Ovary (tissue), 9 donors: Measurements from ENCODE around the gene LARP7. TPM values are rescaled to one million over a fixed set of nuclear protein-coding genes. Genes with fewer than 3 reads are reported as not detected.

Source experiments
- DNase-seq, 5 donors: peaks; one replicate each; pipeline ENCODE4 v3.0.0-alpha.2; 2019 to 2020
- H3K27ac ChIP-seq, 2 donors: fragments of 200-600 bp; one replicate each; pipeline versions ENCODE4 v1.5.1 to v1.8.0; 2019 to 2022
- H3K27me3 ChIP-seq: fragments of 200-600 bp; one replicate; pipeline ENCODE4 v1.8.0; 2022
- H3K36me3 ChIP-seq: fragments of 200-600 bp; sonication (generic); one replicate; pipeline ENCODE4 v1.5.1; 2019
- H3K4me1 ChIP-seq: one replicate; pipeline ENCODE4 v1.8.1; 2013; ENCODE audit warnings: mild to moderate bottlenecking, moderate library complexity; ENCODE audit not compliant: insufficient read depth
- H3K4me3 ChIP-seq: fragments of 200-600 bp; sonication (generic); one replicate; pipeline ENCODE4 v1.5.1; 2017
- H3K9me3 ChIP-seq, 2 donors: fragments of 200-600 bp in 1 of 2; sonication (generic) in 1 of 2; one replicate each; pipeline versions ENCODE4 v1.5.1 to v1.8.1; 2013 to 2019; ENCODE audit warnings: mild to moderate bottlenecking in 1 of 2, moderate library complexity in 1 of 2
- EP300 ChIP-seq: sonication (generic); formaldehyde crosslinking; IDR thresholded peaks from one replicate; pipeline ENCODE4 v1.6.1; 2017; ENCODE audit warnings: antibody characterized with exemption
- POLR2A ChIP-seq: fragments of 450-650 bp; IDR thresholded peaks from one replicate; pipeline ENCODE4 v1.6.1; 2017; ENCODE audit warnings: antibody characterized with exemption, mild to moderate bottlenecking, moderate library complexity
- WGBS, 3 donors: extraction: QIAGEN DNeasy Blood & Tissue Kit in 1 of 3; methylation state at CpG; one replicate each; pipeline versions ENCODE4 v1.1.5 to v1.1.7; 2013 to 2017; 5-methylcytosine and 5-hydroxymethylcytosine counted together
- intact Hi-C, 4 donors: fragments of 100-400 bp; cut with DNase I; formaldehyde crosslinking; loops; one replicate each; pipeline versions ENCODE4 v1.11.0 to v1.15.1; 2022 to 2023
- microRNA counts: library from miRNA; unstranded; fragments of <30 nt; microRNA quantifications from one replicate; lab custom pipeline; 2016
- microRNA-seq, 3 donors: library from miRNA; unstranded; fragments of <30 nt; microRNA quantifications; one replicate each; pipeline versions ENCODE4 to v1.2.0, GENCODE V29; 2019 to 2020
- polyA plus RNA-seq, 2 donors: library from polyadenylated mRNA; stranded (reverse); fragments of 200-250 nt in 1 of 2; fragments of 350-450 nt in 1 of 2; fragmentation: Illumina TruSeq in 1 of 2; extraction: RNeasy Lipid Tissue Mini Kit (QIAGEN cat#74804) in 1 of 2; gene quantifications; one replicate each; pipeline ENCODE4 v1.2.3, GENCODE V29; 2013 to 2014
- small RNA-seq: library from RNA; depleted of rRNA; stranded (forward); fragments of <200 nt; gene quantifications from one replicate; pipeline ENCODE3, GENCODE V24; 2016
- total RNA-seq, 7 donors: library from RNA; depleted of rRNA in 2 of 7; stranded (reverse); fragments of >200 nt in 2 of 7; fragmentation: NEBNext Ultra II Directional in 3 of 7; extraction: Animal tissue kit (Norgen Biotek cat#: 25700) in 3 of 7; gene quantifications; one replicate each; pipeline versions ENCODE4 v1.1.0 to v1.2.4, GENCODE V29; 2016 to 2023
- TF ChIP-seq, protein P1 (sequence below), 3 donors: fragments of 450-650 bp in 2 of 3; fragments of 200-600 bp in 1 of 3; IDR thresholded peaks; one replicate each; pipeline versions ENCODE4 v1.5.1 to v1.8.0; 2016 to 2022; ENCODE audit warnings: antibody characterized with exemption in 3 of 3, mild to moderate bottlenecking in 1 of 3
- donor health status: DM: no; HTN: no; CAD: no; lungs with moderate emphysema.
- donor health status: DM: no; HTN: no; CAD: no.
- donor health status: Bipolar disorder and iron deficiency.
- donor health status: DM: yes; HTN: yes; CAD: no.
- donor health status: DM: no; HTN: no; CAD: no.
- donor health status: DM: yes; HTN: yes; CAD: no.

LARP7 gene
- total and polyA plus RNA-seq, 9 donors, result 25.0 to 47.1 (median 36.9) TPM

DNA sequence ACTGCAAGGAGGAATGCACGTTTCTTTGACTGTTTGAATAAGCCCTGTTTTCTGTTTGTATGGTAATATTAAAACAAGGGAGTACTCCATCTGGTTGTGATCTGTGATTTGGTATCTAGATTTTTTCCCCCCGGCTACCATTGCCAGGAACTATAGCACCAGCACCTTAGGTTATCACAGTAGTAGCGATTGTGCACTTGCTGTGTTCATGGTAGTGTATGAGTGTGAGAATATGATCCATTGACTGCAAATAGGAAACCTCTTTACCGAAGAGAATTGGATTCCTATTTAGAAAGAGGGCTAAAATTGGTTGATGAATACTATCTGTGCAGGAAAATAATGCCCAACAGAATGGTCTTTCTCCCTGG is 69.9 kb downstream of the LARP7 start:
- no peaks in the 10 kb centered on the region for H3K9me3 ChIP-seq
- TF ChIP-seq, protein P1, sequence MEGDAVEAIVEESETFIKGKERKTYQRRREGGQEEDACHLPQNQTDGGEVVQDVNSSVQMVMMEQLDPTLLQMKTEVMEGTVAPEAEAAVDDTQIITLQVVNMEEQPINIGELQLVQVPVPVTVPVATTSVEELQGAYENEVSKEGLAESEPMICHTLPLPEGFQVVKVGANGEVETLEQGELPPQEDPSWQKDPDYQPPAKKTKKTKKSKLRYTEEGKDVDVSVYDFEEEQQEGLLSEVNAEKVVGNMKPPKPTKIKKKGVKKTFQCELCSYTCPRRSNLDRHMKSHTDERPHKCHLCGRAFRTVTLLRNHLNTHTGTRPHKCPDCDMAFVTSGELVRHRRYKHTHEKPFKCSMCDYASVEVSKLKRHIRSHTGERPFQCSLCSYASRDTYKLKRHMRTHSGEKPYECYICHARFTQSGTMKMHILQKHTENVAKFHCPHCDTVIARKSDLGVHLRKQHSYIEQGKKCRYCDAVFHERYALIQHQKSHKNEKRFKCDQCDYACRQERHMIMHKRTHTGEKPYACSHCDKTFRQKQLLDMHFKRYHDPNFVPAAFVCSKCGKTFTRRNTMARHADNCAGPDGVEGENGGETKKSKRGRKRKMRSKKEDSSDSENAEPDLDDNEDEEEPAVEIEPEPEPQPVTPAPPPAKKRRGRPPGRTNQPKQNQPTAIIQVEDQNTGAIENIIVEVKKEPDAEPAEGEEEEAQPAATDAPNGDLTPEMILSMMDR (IDR thresholded peaks at IDR 0.05), result no peak
- TF ChIP-seq POLR2A, result no peak
- TF ChIP-seq EP300, result no peak
- WGBS, 3 donors, result 11 to 16% (median 14%) methylated on average over 4 of the region's 4 CpGs
- no peaks in the 10 kb centered on the region for H3K36me3 ChIP-seq
- intact Hi-C loops, result no loop called here
- DNase-seq, result no peak
- no peaks in the 10 kb centered on the region for H3K27me3 ChIP-seq
- H3K27ac ChIP-seq, result no peak overlapping the region
- no peaks in the 10 kb centered on the region for H3K4me1 ChIP-seq
- H3K4me3 ChIP-seq, result peak overlapping the region; percentile 49

MicroRNAs encoded within 50 kb of the gene (microRNA counts, 767-probe panel; counts per million panel counts)
- microRNA hsa-miR-302a-3p (lab: Ali Mortazavi, UCI), result 530 counts per million, percentile 78 among the panel's probes with 10 or more counts
- 1,634 counts per million, percentile 80 among the panel's probes with 10 or more counts for microRNA hsa-miR-302b-3p (lab: Ali Mortazavi, UCI)
- 530 counts per million, percentile 78 among the panel's probes with 10 or more counts for microRNA hsa-miR-302c-3p (lab: Ali Mortazavi, UCI)
- 4,162 counts per million, percentile 90 among the panel's probes with 10 or more counts for microRNA hsa-miR-302d-3p (lab: Ali Mortazavi, UCI)
- microRNA hsa-miR-367-3p (lab: Ali Mortazavi, UCI), result 530 counts per million, percentile 78 among the panel's probes with 10 or more counts

Small RNAs within 50 kb of the gene (microRNA-seq; reads per million reads assigned to microRNA genes)
- gene MIR302A (1.1 to 413 (median 1.8) reads per million in 3 donors), gene MIR302B (1.4 to 379 (median 1.6) reads per million in 3 donors), gene MIR302C (0 to 80.4 (median 0.36) reads per million in 3 donors), gene MIR302D (0.79 to 205 (median 1.2) reads per million in 3 donors), gene MIR367 (0 to 0.75 (median 0) reads per million in 3 donors)

Small RNAs within 50 kb of the gene (small RNA-seq; reads per million reads assigned to genes)
- gene MIR302A, result not detected
- gene MIR302C, result not detected
- not detected for gene MIR302D
- not detected for gene MIR367
- not detected for gene WRBP1

Other genes starting within 250 kb of the LARP7 start
- not detected for gene NEUROG2, start 121.0 kb upstream of the LARP7 start, total RNA-seq
- gene NEUROG2, start 121.0 kb upstream of the LARP7 start, polyA plus RNA-seq, result not detected
- gene ZGRF1, start 234 bp upstream of the LARP7 start, total RNA-seq, result 1 to 10 TPM; 4.2 to 6.1 (median 4.5) TPM
- gene ZGRF1, start 234 bp upstream of the LARP7 start, polyA plus RNA-seq, result 1 to 10 TPM; 1.5 to 1.8 TPM